T-helper 1 cell (primary cell): ENCODE measurements around the gene PCDH10.
"Not testable (repeated sequence)": the region's sequence is repeated elsewhere in the genome, so short reads cannot be mapped to it uniquely, and the experiment has no call there.

Experiments used
- DNase-seq, 5 donors: peaks; one replicate each; pipeline ENCODE4 v3.0.0-alpha.2; 2012 to 2020

Gene PCDH10

DNA sequence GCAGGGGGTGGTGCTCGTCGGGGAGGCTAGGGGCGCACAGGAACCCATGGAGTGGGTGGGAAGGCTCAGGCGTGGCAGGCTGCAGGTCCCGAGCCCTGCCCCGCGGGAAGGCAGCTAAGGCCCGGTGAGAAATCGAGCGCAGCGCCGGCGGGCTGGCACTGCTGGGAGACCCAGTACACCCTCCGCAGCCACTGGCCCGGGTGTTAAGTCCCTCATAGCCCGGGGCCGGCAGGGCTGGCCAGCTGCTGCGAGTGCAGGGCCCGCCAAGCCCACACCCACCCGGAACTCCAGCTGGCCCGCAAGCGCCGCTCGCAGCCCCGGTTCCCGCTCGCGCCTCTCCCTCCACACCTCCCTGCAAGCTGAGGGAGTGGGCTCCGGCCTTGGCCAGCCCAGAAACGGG lies 91.4 kb downstream of the PCDH10 start:
- not testable (repeated sequence) for DNase-seq
